GM23338 (cell line): ENCODE measurements around the gene HELZ. TPM values are rescaled to one million over a fixed set of nuclear protein-coding genes. Genes with fewer than 3 reads are reported as not detected.

Source experiments
- ATAC-seq: fragments of 200-7000 bp; cut with Tn5 transposase; 3 replicates; pipeline ENCODE4 v1.9.1; 2020
- DNase-seq: peaks from one replicate; pipeline ENCODE4 v3.0.0-alpha.2; 2015; ENCODE audit warnings: low spot score
- H2AFZ ChIP-seq: fragments of 200-600 bp; sonication (generic); 2 replicates; pipeline ENCODE4 v1.8.0; 2016; ENCODE audit warnings: antibody characterized with exemption, mild to moderate bottlenecking, moderate library complexity
- H3F3A ChIP-seq: fragments of 200-600 bp; sonication (generic); replicated peaks from 2 replicates; pipeline ENCODE4 v1.8.0; 2017; ENCODE audit warnings: antibody characterized with exemption, mixed run types, low read depth
- H3K27ac ChIP-seq: fragments of 200-600 bp; sonication (generic); 2 replicates; pipeline ENCODE4 v1.6.1; 2016; ENCODE audit warnings: low read depth
- H3K27me3 ChIP-seq: fragments of 200-600 bp; sonication (generic); 2 replicates; pipeline ENCODE4 v1.8.0; 2016; ENCODE audit warnings: mild to moderate bottlenecking, mixed run types, moderate library complexity; ENCODE audit not compliant: insufficient read depth
- H3K36me3 ChIP-seq: fragments of 200-600 bp; sonication (generic); 2 replicates; pipeline ENCODE4 v1.8.0; 2016; ENCODE audit warnings: mild to moderate bottlenecking; ENCODE audit not compliant: insufficient read depth
- H3K4me1 ChIP-seq: fragments of 200-600 bp; sonication (generic); 2 replicates; pipeline ENCODE4 v1.8.0; 2016; ENCODE audit warnings: mild to moderate bottlenecking, moderate library complexity; ENCODE audit not compliant: insufficient read depth
- H3K4me2 ChIP-seq: fragments of 200-600 bp; sonication (generic); 2 replicates; pipeline ENCODE4 v1.7.1; 2017; ENCODE audit warnings: mixed run types
- H3K4me3 ChIP-seq: fragments of 200-600 bp; sonication (generic); 2 replicates; pipeline ENCODE4 v1.6.1; 2016; ENCODE audit warnings: mixed run types
- H3K79me2 ChIP-seq: fragments of 200-600 bp; sonication (generic); replicated peaks from 2 replicates; pipeline ENCODE4 v1.8.0; 2017; ENCODE audit warnings: mild to moderate bottlenecking; ENCODE audit not compliant: insufficient read depth
- H3K9me2 ChIP-seq: fragments of 200-600 bp; sonication (generic); 2 replicates; pipeline ENCODE4 v1.8.0; 2017; ENCODE audit not compliant: insufficient read depth
- H4K20me1 ChIP-seq: fragments of 200-600 bp; sonication (generic); replicated peaks from 2 replicates; pipeline ENCODE4 v1.8.0; 2017; ENCODE audit warnings: mild to moderate bottlenecking; ENCODE audit not compliant: insufficient read depth
- H3K27ac Mint-ChIP-seq: 2 replicates; pipeline ENCODE4 v1.8.0; 2020; ENCODE audit warnings: inconsistent platforms, mild to moderate bottlenecking, moderate library complexity, mixed read lengths
- H3K27me3 Mint-ChIP-seq: 3 replicates; pipeline ENCODE4 v1.8.0; 2022; ENCODE audit warnings: low read depth, mild to moderate bottlenecking, moderate library complexity, mixed read lengths, inconsistent platforms; ENCODE audit not compliant: insufficient read depth, poor library complexity
- H3K36me3 Mint-ChIP-seq: 3 replicates; pipeline ENCODE4 v1.8.0; 2021; ENCODE audit warnings: low read depth, mild to moderate bottlenecking, inconsistent platforms, moderate library complexity, mixed read lengths
- H3K4me1 Mint-ChIP-seq: 3 replicates; pipeline ENCODE4 v1.8.0; 2020; ENCODE audit warnings: mild to moderate bottlenecking, inconsistent platforms, mixed read lengths
- H3K4me3 Mint-ChIP-seq: 3 replicates; pipeline ENCODE4 v1.8.0; 2021; ENCODE audit warnings: moderate library complexity, mild to moderate bottlenecking, inconsistent platforms, mixed read lengths
- H3K9me3 Mint-ChIP-seq: 3 replicates; pipeline ENCODE4 v1.8.0; 2020; ENCODE audit warnings: moderate library complexity, mild to moderate bottlenecking, inconsistent platforms, mixed read lengths
- CREB1 ChIP-seq: fragments of 250-450 bp; sonication (Bioruptor Pico); IDR thresholded peaks from 2 replicates; pipeline ENCODE4 v1.5.0; 2020; ENCODE audit warnings: low read depth, mild to moderate bottlenecking, moderate library complexity
- CTCF ChIP-seq, 2 experiments: fragments of 200-600 bp in 1 of 2; sonication (generic) in 1 of 2; conservative IDR thresholded peaks; 2 replicates each; pipeline versions ENCODE4 v1.5.1 to v1.6.1; 2016 to 2017; ENCODE audit warnings: antibody characterized with exemption in 2 of 2, low read depth in 2 of 2, mild to moderate bottlenecking in 2 of 2, moderate library complexity in 1 of 2
- ETS1 ChIP-seq: IDR thresholded peaks from 2 replicates; pipeline ENCODE4 v1.6.1; 2016; ENCODE audit warnings: antibody characterized with exemption
- EZH2 ChIP-seq: fragments of 200-600 bp; sonication (generic); IDR thresholded peaks from one replicate; pipeline ENCODE4 v1.8.0; 2017; ENCODE audit warnings: antibody characterized with exemption, mild to moderate bottlenecking, low read depth; ENCODE audit not compliant: unreplicated experiment
- EZH2phosphoT487 ChIP-seq: fragments of 200-600 bp; sonication (generic); IDR thresholded peaks from one replicate; pipeline ENCODE4 v1.8.1; 2018; ENCODE audit warnings: antibody characterized with exemption; ENCODE audit not compliant: unreplicated experiment
- JUNB ChIP-seq: IDR thresholded peaks from one replicate; pipeline ENCODE4 v1.6.1; 2016; ENCODE audit warnings: antibody characterized with exemption; ENCODE audit not compliant: unreplicated experiment
- NANOG ChIP-seq: IDR thresholded peaks from 2 replicates; pipeline ENCODE4 v1.6.1; 2016; ENCODE audit warnings: antibody characterized with exemption, borderline replicate concordance
- POLR2AphosphoS5 ChIP-seq: IDR thresholded peaks from 2 replicates; pipeline ENCODE4 v1.6.1; 2016; ENCODE audit warnings: antibody characterized with exemption, low read depth
- REST ChIP-seq: IDR thresholded peaks from one replicate; pipeline ENCODE4 v1.6.1; 2018; ENCODE audit warnings: antibody characterized with exemption; ENCODE audit not compliant: unreplicated experiment
- STAT1 ChIP-seq: IDR thresholded peaks from one replicate; pipeline ENCODE4 v1.6.1; 2016; ENCODE audit warnings: antibody characterized with exemption; ENCODE audit not compliant: unreplicated experiment
- ZNF114 ChIP-seq: fragments of 250-450 bp; sonication (Bioruptor Pico); IDR thresholded peaks from 2 replicates; pipeline ENCODE4 v1.5.0; 2020; ENCODE audit warnings: mild to moderate bottlenecking, moderate library complexity
- ZNF331 ChIP-seq: fragments of 250-450 bp; sonication (Bioruptor Pico); IDR thresholded peaks from 2 replicates; pipeline ENCODE4 v1.5.0; 2020; ENCODE audit warnings: low read depth, mild to moderate bottlenecking, moderate library complexity
- polyA plus RNA-seq: library from polyadenylated mRNA; unstranded; fragments of >200 nt; fragmentation: Nextera tagmentation; extraction: Ambion mirVana; gene quantifications from 2 replicates; pipeline ENCODE4 v1.2.1, GENCODE V29; 2016
- total RNA-seq: library from RNA; depleted of rRNA; stranded (reverse); fragments of >200 nt; shearing (Covaris generic); gene quantifications from 2 replicates; pipeline ENCODE4 v1.2.3, GENCODE V29; 2014
- TF ChIP-seq, protein P1 (sequence below): fragments of 250-450 bp; sonication (Bioruptor Pico); IDR thresholded peaks from 2 replicates; pipeline ENCODE4 v1.5.0; 2020; ENCODE audit warnings: mild to moderate bottlenecking, moderate library complexity

Gene HELZ
- total and polyA plus RNA-seq, 2 experiments from 2014 or later: 38.9 to 62.0 TPM

DNA sequence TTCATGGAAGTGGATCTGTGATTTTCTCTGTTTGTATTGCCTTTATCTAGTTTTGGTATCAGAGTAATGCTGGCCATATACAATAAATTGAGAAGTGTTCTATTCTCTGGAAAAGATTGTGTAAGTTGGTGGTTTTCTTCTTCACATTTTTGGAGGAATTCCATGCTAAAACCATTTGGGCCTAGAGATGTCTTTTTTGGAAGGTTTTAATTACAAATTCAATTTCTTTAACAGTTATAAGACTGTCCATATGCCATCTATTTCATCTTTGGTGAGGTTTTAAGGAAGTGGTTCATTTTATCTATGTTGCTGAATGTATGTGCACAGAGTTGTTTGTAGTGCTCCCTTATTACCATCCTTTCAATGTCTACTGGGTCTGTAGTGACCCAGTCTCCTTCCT lies 154.7 kb downstream of the HELZ start:
- H3K79me2 ChIP-seq: peaks cover 3% of the 10 kb centered on the region
- no peak overlapping the region for H3K27ac ChIP-seq
- ATAC-seq (no peak), DNase-seq (no peak)
- 0 out of 3 replicates have a peak, but pooled peaks cover 2% of the 10 kb centered on the region for H3K9me3 Mint-ChIP-seq
- no peak overlapping the region for H3K4me3 ChIP-seq
- no peak overlapping the region for H2AFZ ChIP-seq
- TF ChIP-seq, protein P1, sequence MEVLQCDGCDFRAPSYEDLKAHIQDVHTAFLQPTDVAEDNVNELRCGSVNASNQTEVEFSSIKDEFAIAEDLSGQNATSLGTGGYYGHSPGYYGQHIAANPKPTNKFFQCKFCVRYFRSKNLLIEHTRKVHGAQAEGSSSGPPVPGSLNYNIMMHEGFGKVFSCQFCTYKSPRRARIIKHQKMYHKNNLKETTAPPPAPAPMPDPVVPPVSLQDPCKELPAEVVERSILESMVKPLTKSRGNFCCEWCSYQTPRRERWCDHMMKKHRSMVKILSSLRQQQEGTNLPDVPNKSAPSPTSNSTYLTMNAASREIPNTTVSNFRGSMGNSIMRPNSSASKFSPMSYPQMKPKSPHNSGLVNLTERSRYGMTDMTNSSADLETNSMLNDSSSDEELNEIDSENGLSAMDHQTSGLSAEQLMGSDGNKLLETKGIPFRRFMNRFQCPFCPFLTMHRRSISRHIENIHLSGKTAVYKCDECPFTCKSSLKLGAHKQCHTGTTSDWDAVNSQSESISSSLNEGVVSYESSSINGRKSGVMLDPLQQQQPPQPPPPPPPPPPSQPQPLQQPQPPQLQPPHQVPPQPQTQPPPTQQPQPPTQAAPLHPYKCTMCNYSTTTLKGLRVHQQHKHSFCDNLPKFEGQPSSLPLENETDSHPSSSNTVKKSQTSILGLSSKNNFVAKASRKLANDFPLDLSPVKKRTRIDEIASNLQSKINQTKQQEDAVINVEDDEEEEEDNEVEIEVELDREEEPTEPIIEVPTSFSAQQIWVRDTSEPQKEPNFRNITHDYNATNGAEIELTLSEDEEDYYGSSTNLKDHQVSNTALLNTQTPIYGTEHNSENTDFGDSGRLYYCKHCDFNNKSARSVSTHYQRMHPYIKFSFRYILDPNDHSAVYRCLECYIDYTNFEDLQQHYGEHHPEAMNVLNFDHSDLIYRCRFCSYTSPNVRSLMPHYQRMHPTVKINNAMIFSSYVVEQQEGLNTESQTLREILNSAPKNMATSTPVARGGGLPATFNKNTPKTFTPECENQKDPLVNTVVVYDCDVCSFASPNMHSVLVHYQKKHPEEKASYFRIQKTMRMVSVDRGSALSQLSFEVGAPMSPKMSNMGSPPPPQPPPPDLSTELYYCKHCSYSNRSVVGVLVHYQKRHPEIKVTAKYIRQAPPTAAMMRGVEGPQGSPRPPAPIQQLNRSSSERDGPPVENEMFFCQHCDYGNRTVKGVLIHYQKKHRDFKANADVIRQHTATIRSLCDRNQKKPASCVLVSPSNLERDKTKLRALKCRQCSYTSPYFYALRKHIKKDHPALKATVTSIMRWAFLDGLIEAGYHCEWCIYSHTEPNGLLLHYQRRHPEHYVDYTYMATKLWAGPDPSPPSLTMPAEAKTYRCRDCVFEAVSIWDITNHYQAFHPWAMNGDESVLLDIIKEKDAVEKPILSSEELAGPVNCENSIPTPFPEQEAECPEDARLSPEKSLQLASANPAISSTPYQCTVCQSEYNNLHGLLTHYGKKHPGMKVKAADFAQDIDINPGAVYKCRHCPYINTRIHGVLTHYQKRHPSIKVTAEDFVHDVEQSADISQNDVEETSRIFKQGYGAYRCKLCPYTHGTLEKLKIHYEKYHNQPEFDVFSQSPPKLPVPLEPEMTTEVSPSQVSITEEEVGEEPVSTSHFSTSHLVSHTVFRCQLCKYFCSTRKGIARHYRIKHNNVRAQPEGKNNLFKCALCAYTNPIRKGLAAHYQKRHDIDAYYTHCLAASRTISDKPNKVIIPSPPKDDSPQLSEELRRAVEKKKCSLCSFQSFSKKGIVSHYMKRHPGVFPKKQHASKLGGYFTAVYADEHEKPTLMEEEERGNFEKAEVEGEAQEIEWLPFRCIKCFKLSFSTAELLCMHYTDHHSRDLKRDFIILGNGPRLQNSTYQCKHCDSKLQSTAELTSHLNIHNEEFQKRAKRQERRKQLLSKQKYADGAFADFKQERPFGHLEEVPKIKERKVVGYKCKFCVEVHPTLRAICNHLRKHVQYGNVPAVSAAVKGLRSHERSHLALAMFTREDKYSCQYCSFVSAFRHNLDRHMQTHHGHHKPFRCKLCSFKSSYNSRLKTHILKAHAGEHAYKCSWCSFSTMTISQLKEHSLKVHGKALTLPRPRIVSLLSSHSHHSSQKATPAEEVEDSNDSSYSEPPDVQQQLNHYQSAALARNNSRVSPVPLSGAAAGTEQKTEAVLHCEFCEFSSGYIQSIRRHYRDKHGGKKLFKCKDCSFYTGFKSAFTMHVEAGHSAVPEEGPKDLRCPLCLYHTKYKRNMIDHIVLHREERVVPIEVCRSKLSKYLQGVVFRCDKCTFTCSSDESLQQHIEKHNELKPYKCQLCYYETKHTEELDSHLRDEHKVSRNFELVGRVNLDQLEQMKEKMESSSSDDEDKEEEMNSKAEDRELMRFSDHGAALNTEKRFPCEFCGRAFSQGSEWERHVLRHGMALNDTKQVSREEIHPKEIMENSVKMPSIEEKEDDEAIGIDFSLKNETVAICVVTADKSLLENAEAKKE (CRISPR knock-in tag): no peak
- TF ChIP-seq ZNF114 (no peak), REST (no peak), EZH2 (no peak), CTCF (conservative IDR thresholded peaks at IDR 0.05; ENCODE audit: low read depth in 2 of 2) (no peak), NANOG (no peak), JUNB (no peak), POLR2AphosphoS5 (no peak), ETS1 (no peak), EZH2phosphoT487 (no peak), ZNF331 (CRISPR knock-in tag) (no peak), STAT1 (no peak), CREB1 (CRISPR knock-in tag) (no peak)
- peaks cover 14% of the 10 kb centered on the region for H3K36me3 Mint-ChIP-seq
- no peaks in the 10 kb centered on the region for H3F3A ChIP-seq
- H3K4me1 ChIP-seq: no peaks in the 10 kb centered on the region
- H3K4me1 Mint-ChIP-seq: peaks cover 3% of the 10 kb centered on the region; the same call in 1 of the 3 replicates
- no peak overlapping the region for H3K27ac Mint-ChIP-seq
- no peaks in the 10 kb centered on the region for H4K20me1 ChIP-seq
- H3K27me3 ChIP-seq: no peaks in the 10 kb centered on the region
- no peak overlapping the region for H3K4me3 Mint-ChIP-seq
- H3K9me2 ChIP-seq: no peaks in the 10 kb centered on the region
- no peak overlapping the region for H3K4me2 ChIP-seq
- peaks cover 3% of the 10 kb centered on the region for H3K27me3 Mint-ChIP-seq
- no peaks in the 10 kb centered on the region for H3K36me3 ChIP-seq
